ENCODE results near the gene NAXE.
"Not testable (repeated sequence)": the region's sequence is repeated elsewhere in the genome, so short reads cannot be mapped to it uniquely, and the experiment has no call there.

NAXE gene

GRCh38 chr1:156571261-156571852 lies 20.2 kb upstream of the NAXE start:
- no peak for DNase-seq

- peak; percentile 73 for DNase-seq
Measured at GRCh38 chr1:156571919-156572662, 19.5 kb upstream of the NAXE start, which contains the start of gene IQGAP3. IQGAP3 (minus strand) TSS chr1:156572565; CDS start chr1:156572529, 36 bp downstream.

GRCh38 chr1:156572663-156573018 lies 18.9 kb upstream of the NAXE start:
- no peak for DNase-seq

GRCh38 chr1:156574039-156574633 lies 17.4 kb upstream of the NAXE start:
- no peak for DNase-seq

- no peak for DNase-seq
Measured at GRCh38 chr1:156577550-156577949, 14.0 kb upstream of the NAXE start.

GRCh38 chr1:156578055-156578454 lies 13.5 kb upstream of the NAXE start:
- DNase-seq = no peak

GRCh38 chr1:156579472-156579871 lies 12.1 kb upstream of the NAXE start, which contains the start of gene TTC24:
TTC24 (plus strand) TSS chr1:156579723; CDS start chr1:156581365, 1,642 bp downstream.
- DNase-seq = no peak

GRCh38 chr1:156581661-156582387 lies 9.8 kb upstream of the NAXE start:
- peak; percentile 25 for DNase-seq

- peak; percentile 33 for DNase-seq
Measured at GRCh38 chr1:156582388-156583017, 9.1 kb upstream of the NAXE start.

GRCh38 chr1:156583821-156584622 lies 7.6 kb upstream of the NAXE start:
- peak; percentile 73 for DNase-seq

GRCh38 chr1:156584813-156585212 lies 6.8 kb upstream of the NAXE start:
- DNase-seq = no peak

GRCh38 chr1:156586323-156586722 lies 5.3 kb upstream of the NAXE start:
- no peak for DNase-seq

- no peak for DNase-seq
Measured at GRCh38 chr1:156586892-156587477, 4.6 kb upstream of the NAXE start.

- DNase-seq = not testable (repeated sequence)
Measured at GRCh38 chr1:156587927-156588326, 3.6 kb upstream of the NAXE start.

GRCh38 chr1:156589546-156589945 lies 2.0 kb upstream of the NAXE start:
- no peak for DNase-seq

GRCh38 chr1:156590326-156591180 lies 1.0 kb upstream of the NAXE start:
- DNase-seq = no peak

- DNase-seq = no peak
Measured at GRCh38 chr1:156591181-156591431, 470 bp upstream of the NAXE start.

- DNase-seq = no peak
Measured at GRCh38 chr1:156592158-156592909, 758 bp downstream of the NAXE start.

GRCh38 chr1:156592910-156593660 lies 1.5 kb downstream of the NAXE start:
- no peak for DNase-seq

GRCh38 chr1:156593661-156593989 lies 2.0 kb downstream of the NAXE start:
- DNase-seq = no peak
